ENCODE measurements around the gene STX1B. TPM values are rescaled to one million over a fixed set of nuclear protein-coding genes. Genes with fewer than 3 reads are reported as not detected.

The STX1B gene
- total RNA-seq, 1 donor from 2014 or later: 0.41 TPM

DNA sequence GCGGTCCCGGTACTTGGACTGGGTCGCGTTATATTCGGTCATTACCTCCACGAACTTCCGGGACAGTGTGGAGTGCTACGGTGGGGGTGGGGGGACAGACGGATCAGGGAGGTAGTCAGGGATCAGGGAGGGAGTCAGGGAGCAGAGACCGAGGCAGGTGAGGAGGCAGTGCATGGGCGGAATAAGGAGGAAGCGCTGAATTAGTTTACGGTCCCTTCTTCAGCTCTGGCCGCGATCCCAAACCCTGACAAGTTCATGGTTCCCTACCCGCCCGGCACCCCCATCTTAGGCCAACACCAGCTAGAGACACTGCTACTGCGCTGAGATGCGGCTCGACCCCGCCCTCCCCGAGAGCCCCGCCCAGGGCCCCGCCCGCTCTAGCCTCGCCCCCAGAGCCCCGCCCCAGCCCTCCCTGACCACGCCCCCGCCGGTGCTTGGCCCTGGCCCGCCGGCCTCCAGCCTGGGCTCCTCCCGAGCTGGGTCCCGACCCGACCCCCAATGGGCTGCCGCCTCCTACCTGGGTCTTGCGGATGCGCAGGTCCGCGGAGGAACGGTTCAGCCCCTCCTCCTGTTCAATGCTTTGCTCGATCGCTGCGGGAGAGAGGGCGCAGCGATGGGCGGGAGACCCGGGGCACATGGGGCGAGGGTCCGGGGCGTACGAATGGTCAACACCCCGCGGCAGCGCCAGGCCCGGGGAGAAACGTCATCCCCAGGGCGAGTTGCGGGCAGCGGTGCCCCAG lies 13.3 kb downstream of the STX1B start:
- DNase-seq (ENCODE audit: extremely low read depth, low read depth, low spot score): no peak

DNA sequence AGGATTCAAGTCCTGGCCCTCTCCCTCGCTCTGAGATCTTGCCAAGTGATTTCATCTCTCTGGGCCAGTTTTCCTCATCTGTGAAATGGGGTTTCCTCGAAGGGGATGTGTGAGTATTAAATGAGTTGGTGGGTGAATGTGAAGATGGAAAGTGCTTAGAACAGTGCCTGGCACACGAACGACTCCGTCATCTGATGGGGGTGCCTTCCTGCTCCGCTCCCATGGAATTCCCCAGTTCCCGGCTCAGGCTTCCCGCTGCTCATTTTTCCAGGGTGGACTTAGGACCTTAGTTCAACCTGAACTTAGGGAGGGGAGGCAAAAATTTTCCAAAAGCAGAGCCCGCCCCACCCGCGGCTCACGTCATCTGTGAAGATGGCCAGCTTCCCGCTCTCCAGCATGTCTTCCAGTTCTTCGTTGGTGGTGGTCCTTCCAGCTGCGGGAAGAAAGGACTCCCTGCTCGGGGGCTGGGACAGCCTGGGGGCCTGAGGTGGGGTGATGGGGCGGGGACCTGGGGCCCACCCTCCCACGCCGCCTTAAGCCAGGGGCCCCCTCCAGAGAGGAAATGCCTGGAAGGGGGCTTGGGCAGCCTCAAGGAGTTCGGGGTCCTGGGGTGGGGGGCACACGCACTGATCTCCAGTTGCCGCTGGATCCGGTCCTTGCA lies 14.0 kb downstream of the STX1B start:
- no peak for DNase-seq (ENCODE audit: extremely low read depth, low read depth, low spot score)

DNA sequence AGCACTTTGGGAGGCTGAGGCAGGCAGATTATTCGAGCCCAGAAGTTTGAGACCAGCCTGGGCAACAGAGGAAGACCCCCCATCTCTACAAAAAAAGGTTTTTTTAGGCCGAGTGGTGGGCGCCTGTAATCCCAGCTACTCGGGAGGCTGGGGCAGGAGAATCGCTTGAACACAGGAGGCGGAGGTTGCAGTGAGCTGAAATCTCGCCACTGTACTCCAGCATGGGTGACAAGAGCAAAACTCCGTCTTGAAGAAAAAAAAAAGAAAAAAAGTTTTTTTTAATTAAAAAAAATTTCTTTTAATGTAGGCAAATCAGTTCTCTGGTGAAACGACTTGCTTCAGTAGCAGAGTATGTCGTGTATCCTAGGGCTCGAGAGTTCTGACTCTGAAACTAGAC lies 14.5 kb downstream of the STX1B start:
- DNase-seq (ENCODE audit: extremely low read depth, low read depth, low spot score): no peak

- no peak for DNase-seq (ENCODE audit: extremely low read depth, low read depth, low spot score)
Observed at GRCh38 chr16:30992931-30993816, 17.3 kb downstream of the STX1B start.

DNA sequence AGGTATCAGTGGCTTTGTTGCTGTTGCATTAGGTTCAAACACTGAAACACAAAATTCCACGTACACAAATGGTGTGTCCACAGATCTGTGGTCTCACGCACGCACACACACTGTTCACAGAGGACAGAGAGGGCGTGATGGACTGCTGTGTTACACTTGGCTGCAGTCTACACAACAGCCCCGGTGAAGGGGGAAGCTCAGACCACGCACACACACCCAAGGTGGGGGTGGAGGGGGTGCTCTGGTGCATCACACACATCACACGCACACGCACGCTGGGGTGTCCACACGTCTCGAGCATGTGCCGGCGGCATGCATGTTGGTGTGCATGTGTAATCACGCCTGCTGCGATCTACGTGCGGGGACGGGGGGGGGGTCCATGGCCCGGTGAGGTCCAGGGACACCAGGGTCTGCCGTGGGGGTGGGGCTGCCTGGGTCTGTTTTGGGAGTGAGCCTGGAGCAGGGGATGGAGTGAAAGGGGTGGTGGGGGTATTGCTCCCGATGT lies 18.1 kb downstream of the STX1B start:
- no peak for DNase-seq (ENCODE audit: extremely low read depth, low read depth, low spot score)

GRCh38 chr16:30991052-30991451 lies 19.4 kb downstream of the STX1B start:
- no peak for DNase-seq (ENCODE audit: extremely low read depth, low read depth, low spot score)

DNA sequence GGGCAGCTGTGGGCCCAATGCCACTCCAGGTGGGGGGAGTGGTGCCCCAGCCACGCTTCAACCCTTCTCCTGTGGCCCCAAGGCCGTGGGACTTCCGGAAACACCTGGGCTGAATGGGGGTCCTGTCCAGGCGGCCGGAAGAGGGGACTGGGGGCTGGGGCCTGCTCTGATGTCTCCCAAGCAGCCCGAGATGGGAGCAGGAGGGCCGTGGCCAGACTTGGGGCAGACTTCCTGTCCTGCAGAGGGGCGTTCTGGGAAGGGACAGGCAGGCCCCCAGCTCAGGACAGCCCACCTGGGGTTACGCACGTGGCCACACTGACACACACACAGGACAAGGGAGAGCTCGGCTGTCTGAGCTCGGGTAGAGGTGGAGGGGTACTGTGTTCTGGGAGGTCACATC lies 20.3 kb downstream of the STX1B start:
- no peak for DNase-seq (ENCODE audit: extremely low read depth, low read depth, low spot score)

- no peak for DNase-seq (ENCODE audit: extremely low read depth, low read depth, low spot score)
Observed at GRCh38 chr16:30989469-30990047, 20.9 kb downstream of the STX1B start.

DNA sequence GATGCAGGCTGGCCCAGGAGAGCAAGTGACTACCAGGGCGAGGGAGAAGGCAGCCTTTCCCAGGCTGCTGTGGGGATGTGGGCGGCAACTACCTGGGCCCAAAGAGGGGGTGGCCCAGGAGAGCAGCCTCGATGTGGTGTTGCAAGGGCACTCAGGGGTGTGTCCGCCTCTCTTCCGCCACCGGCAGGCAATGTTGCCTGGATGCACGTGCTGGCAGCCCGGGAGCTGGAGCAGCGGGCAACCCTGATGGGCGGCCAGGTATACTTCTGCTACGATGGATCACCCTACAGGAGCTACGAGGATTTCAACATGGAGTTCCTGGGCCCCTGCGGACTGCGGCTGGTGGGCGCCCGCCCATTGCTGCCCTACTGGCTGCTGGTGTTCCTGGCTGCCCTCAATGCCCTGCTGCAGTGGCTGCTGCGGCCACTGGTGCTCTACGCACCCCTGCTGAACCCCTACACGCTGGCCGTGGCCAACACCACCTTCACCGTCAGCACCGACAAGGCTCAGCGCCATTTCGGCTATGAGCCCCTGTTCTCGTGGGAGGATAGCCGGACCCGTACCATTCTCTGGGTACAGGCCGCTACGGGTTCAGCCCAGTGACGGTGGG lies 22.8 kb downstream of the STX1B start:
- no peak for DNase-seq (ENCODE audit: extremely low read depth, low read depth, low spot score)

- no peak for DNase-seq (ENCODE audit: extremely low read depth, low read depth, low spot score)
Observed at GRCh38 chr16:30986129-30986991, 24.1 kb downstream of the STX1B start.

DNA sequence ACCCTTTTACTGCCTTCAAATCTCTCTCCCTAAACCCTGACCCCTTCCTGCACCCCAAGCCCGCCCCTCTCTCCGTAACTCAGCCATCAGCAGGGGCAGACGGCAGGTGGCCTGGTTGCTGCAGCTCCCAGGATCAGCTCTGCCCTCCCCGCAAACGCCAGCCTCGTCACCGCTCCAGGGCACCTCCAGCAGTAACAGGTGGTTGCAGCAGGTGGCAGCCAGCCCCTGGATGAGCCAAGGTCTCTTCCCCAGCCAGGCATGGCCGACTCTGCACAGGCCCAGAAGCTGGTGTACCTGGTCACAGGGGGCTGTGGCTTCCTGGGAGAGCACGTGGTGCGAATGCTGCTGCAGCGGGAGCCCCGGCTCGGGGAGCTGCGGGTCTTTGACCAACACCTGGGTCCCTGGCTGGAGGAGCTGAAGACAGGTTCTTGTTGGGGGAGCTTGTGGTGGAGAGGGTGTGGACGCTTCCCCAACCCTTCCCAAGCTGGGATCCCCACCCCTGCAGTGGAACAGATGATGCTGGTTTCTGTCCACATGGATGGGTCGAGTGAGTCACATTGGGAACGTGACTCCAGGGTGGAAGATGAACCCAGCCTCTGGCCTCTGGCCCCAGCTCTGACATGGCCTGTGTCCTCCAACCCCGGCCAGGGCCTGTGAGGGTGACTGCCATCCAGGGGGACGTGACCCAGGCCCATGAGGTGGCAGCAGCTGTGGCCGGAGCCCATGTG lies 24.9 kb downstream of the STX1B start:
- no peak for DNase-seq (ENCODE audit: extremely low read depth, low read depth, low spot score)

DNA sequence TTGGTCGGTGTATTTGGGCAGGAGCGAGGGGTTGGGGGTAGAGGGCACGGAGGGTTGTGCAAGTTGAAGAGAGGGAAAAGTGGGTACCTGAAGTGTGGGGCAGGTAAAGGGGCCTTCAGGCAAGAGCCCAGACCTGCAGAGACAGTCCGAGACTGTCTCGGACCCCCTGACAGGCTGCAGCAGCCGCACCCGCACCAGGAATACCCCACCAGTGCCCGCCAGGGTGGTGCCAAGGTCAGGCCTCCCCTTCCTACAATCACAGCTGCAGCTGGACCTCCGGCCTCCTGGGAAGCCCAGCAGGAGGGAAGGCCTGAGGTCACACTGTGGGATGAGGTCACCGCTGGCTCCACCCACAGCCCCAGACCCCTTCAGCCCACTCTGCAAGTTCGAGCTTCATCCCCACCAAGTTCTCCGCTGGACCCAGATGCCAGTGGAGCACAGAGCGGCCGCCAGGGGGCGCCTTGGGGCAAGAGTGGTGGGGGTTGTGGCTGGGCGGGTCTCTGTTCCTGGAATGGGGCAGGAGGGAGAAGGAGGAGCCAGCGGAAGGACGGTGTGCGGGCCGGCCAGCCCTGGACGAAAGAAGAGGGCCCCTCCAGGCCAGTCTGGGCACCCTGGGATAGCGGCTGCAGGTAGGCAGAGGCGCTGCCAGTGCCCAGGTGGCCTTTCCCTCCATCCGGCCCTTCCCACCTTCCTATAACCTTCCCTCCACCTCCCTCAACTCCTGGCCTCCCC lies 25.6 kb downstream of the STX1B start, which contains the start of gene HSD3B7:
Gene HSD3B7 (plus strand): TSS at position 539 of the 732 bp plus-strand sequence. CDS start 452 bp downstream, outside the sequence.
- no peak for DNase-seq (ENCODE audit: extremely low read depth, low read depth, low spot score)

GRCh38 chr16:30983898-30984610 lies 26.4 kb downstream of the STX1B start:
- no peak for DNase-seq (ENCODE audit: extremely low read depth, low read depth, low spot score)

DNA sequence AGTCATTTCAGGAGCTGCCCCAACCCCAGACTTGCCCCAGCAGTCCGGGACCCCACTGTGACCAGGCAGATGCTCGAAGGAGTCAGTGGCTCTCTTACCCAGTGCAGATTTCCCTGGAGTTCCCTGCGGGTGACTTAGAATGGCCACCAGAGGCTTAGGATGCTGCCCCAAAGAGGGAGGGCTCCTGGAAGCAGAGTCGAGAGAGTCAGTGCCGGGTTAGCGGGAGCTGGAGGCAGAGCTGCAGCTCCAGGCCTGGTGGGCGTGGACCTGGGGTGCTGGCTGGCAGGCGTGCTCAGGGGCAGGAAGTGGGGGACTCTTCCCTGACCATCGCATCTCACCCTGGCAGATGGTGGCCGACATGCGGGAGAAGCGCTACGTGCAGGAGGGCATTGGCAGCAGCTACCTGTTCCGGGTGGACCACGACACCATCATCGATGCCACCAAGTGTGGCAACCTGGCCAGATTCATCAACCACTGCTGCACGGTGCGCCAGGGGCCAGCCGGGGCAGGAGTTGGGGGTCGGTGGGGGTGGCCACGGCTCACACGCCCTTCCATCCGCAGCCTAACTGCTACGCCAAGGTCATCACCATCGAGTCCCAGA lies 27.0 kb downstream of the STX1B start:
- DNase-seq (ENCODE audit: extremely low read depth, low read depth, low spot score): no peak

DNA sequence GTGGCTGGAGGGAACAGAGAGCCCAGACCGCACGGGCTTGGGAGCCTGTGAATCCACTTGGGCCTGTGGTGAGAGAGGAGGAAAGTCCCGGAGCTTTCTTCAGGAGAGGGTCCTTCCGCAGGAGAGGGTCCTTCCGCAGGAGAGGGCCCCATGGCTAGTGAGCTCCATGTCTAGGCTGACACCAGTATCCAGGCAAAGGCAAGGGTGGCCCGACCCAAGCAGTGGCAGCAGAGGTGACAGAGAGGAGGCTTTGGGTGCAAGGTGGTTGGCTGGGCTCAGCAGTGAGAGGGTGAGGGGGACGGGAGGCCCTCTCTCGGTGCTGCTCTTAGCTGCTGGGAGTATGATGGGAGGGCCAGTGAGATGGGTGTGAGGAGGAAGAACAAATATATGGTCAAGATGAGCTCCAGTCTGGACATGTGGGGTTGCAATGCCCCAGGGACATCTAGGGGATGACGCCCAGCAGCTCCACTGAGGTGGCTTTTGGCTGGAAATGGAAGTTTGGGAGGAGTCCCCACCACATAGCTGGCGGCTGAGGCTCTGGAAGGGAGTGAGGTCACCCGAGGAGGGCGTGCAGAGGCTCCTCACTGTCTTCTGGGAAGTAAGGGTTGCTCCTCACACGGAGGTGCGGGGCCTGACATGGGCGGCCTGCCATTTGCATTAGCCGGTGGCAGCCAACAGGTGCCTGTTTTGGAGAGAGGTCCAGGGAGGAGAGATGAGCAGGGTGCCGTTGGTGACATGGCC lies 27.7 kb downstream of the STX1B start:
- no peak for DNase-seq (ENCODE audit: extremely low read depth, low read depth, low spot score)

DNA sequence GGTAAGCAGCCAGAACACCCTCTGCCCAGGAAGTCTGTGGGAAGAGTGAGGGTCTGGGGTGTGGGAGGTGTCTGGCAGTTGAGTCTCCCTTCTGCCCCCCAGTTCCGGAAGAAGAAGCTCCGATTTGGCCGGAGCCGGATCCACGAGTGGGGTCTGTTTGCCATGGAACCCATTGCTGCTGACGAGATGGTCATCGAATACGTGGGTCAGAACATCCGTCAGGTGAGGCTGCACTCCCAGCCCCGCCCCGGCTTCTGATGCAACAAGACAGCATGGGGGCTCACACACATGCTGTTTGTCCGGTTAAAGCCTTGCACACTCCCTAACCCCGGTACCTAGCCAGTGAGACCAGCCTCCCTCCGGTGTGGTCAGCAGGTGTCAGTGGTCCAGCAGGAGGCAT lies 29.5 kb downstream of the STX1B start:
- DNase-seq (ENCODE audit: extremely low read depth, low read depth, low spot score): no peak

Measured in glomerular endothelial cell (primary cell).